Hepatocyte (in vitro differentiated cells): ENCODE results near the gene S1PR2. TPM values are rescaled to one million over a fixed set of nuclear protein-coding genes. Genes with fewer than 3 reads are reported as not detected.
A peak's percentile ranks its signal among the peaks of the same experiment; 100 is the strongest.

Experiments
- DNase-seq: peaks from one replicate; pipeline ENCODE4 v3.0.0-alpha.2; 2016; ENCODE audit warnings: low spot score
- H2AFZ ChIP-seq: fragments of 200-600 bp; sonication (generic); 2 replicates; pipeline ENCODE4 v1.6.0; 2016; ENCODE audit warnings: antibody characterized with exemption, mild to moderate bottlenecking
- H3K27ac ChIP-seq: fragments of 200-600 bp; sonication (generic); 2 replicates; pipeline ENCODE4 v1.5.1; 2016; ENCODE audit warnings: mild to moderate bottlenecking
- H3K27me3 ChIP-seq: fragments of 200-600 bp; sonication (generic); 2 replicates; pipeline ENCODE4 v1.6.1; 2016
- H3K36me3 ChIP-seq: fragments of 200-600 bp; sonication (generic); replicated peaks from 2 replicates; pipeline ENCODE4 v1.5.1; 2016; ENCODE audit warnings: low read depth; ENCODE audit not compliant: insufficient read depth
- H3K4me1 ChIP-seq: fragments of 200-600 bp; sonication (generic); 2 replicates; pipeline ENCODE4 v1.5.1; 2016; ENCODE audit warnings: mild to moderate bottlenecking, moderate library complexity; ENCODE audit not compliant: insufficient read depth
- H3K4me2 ChIP-seq: fragments of 200-600 bp; sonication (generic); 2 replicates; pipeline ENCODE4 v1.6.0; 2016
- H3K4me3 ChIP-seq: fragments of 200-600 bp; sonication (generic); 2 replicates; pipeline ENCODE4 v1.5.1; 2016; ENCODE audit warnings: mild to moderate bottlenecking
- H3K79me2 ChIP-seq: fragments of 200-600 bp; sonication (generic); 2 replicates; pipeline ENCODE4 v1.6.0; 2017; ENCODE audit warnings: mild to moderate bottlenecking
- H3K9me2 ChIP-seq: fragments of 200-600 bp; sonication (generic); replicated peaks from 2 replicates; pipeline ENCODE4 v1.6.0; 2017; ENCODE audit warnings: mild to moderate bottlenecking; ENCODE audit not compliant: insufficient read depth
- H3K9me3 ChIP-seq: fragments of 200-600 bp; sonication (generic); 2 replicates; pipeline ENCODE4 v1.5.1; 2016; ENCODE audit warnings: low read depth, mild to moderate bottlenecking
- H4K20me1 ChIP-seq: fragments of 200-600 bp; sonication (generic); 2 replicates; pipeline ENCODE4 v1.6.0; 2016; ENCODE audit warnings: mild to moderate bottlenecking; ENCODE audit not compliant: insufficient read depth, poor library complexity, severe bottlenecking
- CTCF ChIP-seq: fragments of 200-600 bp; sonication (generic); IDR thresholded peaks from 2 replicates; pipeline ENCODE4 v1.5.1; 2016; ENCODE audit warnings: antibody characterized with exemption, mild to moderate bottlenecking; ENCODE audit not compliant: poor library complexity
- EZH2 ChIP-seq: fragments of 200-600 bp; sonication (generic); IDR thresholded peaks from 2 replicates; pipeline ENCODE4 v1.6.1; 2016; ENCODE audit warnings: antibody characterized with exemption, mild to moderate bottlenecking, borderline replicate concordance
- EZH2phosphoT487 ChIP-seq: fragments of 200-600 bp; sonication (generic); IDR thresholded peaks from one replicate; pipeline ENCODE4 v1.6.1; 2018; ENCODE audit warnings: antibody characterized with exemption, mild to moderate bottlenecking, low read depth, moderate library complexity; ENCODE audit not compliant: unreplicated experiment, severe bottlenecking
- WGBS: methylation state at CpG from one replicate; pipeline ENCODE4 v1.1.6; 2016; ENCODE audit warnings: low lambda C conversion rate; ENCODE audit errors: missing lambda C conversion rate; 5-methylcytosine and 5-hydroxymethylcytosine counted together
- polyA plus RNA-seq: library from polyadenylated mRNA; unstranded; fragments of >200 nt; fragmentation: Nextera tagmentation; extraction: Ambion mirVana; gene quantifications from 2 replicates; pipeline ENCODE4 v1.2.1, GENCODE V29; 2016
- total RNA-seq: library from RNA; depleted of rRNA; stranded (reverse); fragments of >200 nt; gene quantifications from 2 replicates; pipeline ENCODE4 v1.2.3, GENCODE V29; 2014

Gene S1PR2
- total RNA-seq (14.9 and 16.1 TPM in 2 replicates), polyA plus RNA-seq (8.6 and 11.4 TPM in 2 replicates)

GRCh38 chr19:10230861-10231611 is at the start of gene S1PR2:
Gene S1PR2 (minus strand): TSS chr19:10231331. CDS start chr19:10224905, 6,426 bp downstream.
- Histone ChIP-seq H2AFZ (peak within 1 kb of the TSS; percentile 86), H3K9me3 (no peaks in the 10 kb centered on the region), H3K4me2 (peak within 1 kb of the TSS; percentile 86), H3K36me3 (no peaks in the 10 kb centered on the region), H3K27me3 (no peaks in the 10 kb centered on the region), H3K9me2 (no peaks in the 10 kb centered on the region), H3K79me2 (peaks cover 42% of the 10 kb centered on the region), H3K27ac (peak within 1 kb of the TSS; percentile 98), H3K4me1 (peaks cover 10% of the 10 kb centered on the region), H4K20me1 (no peaks in the 10 kb centered on the region), H3K4me3 (peak within 1 kb of the TSS; percentile 92)
- WGBS: under 1% methylated on average over 36 of the region's 73 CpGs
- DNase-seq: peak; percentile 94
- TF ChIP-seq EZH2phosphoT487: no peak
- no peak for TF ChIP-seq EZH2
- no peak for TF ChIP-seq CTCF

GRCh38 chr19:10279737-10280442 is 48.8 kb upstream of the S1PR2 start:
- no peaks in the 10 kb centered on the region for H3K79me2 ChIP-seq
- no peaks in the 10 kb centered on the region for H3K4me1 ChIP-seq
- no peak for TF ChIP-seq EZH2phosphoT487
- TF ChIP-seq EZH2: no peak
- no peak for TF ChIP-seq CTCF
- H3K36me3 ChIP-seq: no peaks in the 10 kb centered on the region
- H3K27ac ChIP-seq: no peak overlapping the region
- H3K4me3 ChIP-seq: no peak overlapping the region
- no peak overlapping the region for H3K4me2 ChIP-seq
- H3K27me3 ChIP-seq: no peaks in the 10 kb centered on the region
- H4K20me1 ChIP-seq: no peaks in the 10 kb centered on the region
- DNase-seq: no peak
- H3K9me2 ChIP-seq: no peaks in the 10 kb centered on the region
- WGBS: 88% methylated on average over 5 of the region's 5 CpGs
- H2AFZ ChIP-seq: no peak overlapping the region
- H3K9me3 ChIP-seq: no peaks in the 10 kb centered on the region

GRCh38 chr19:10278935-10279334 is 47.8 kb upstream of the S1PR2 start:
- H3K9me2 ChIP-seq: no peaks in the 10 kb centered on the region
- H2AFZ ChIP-seq: no peak overlapping the region
- WGBS: 86% methylated on average over 1 of the region's 1 CpG
- no peaks in the 10 kb centered on the region for H4K20me1 ChIP-seq
- H3K27me3 ChIP-seq: no peaks in the 10 kb centered on the region
- no peak overlapping the region for H3K4me3 ChIP-seq
- H3K36me3 ChIP-seq: no peaks in the 10 kb centered on the region
- no peak overlapping the region for H3K4me2 ChIP-seq
- no peak overlapping the region for H3K27ac ChIP-seq
- no peaks in the 10 kb centered on the region for H3K4me1 ChIP-seq
- no peak for DNase-seq
- H3K9me3 ChIP-seq: no peaks in the 10 kb centered on the region
- TF ChIP-seq CTCF (no peak), EZH2 (no peak), EZH2phosphoT487 (no peak)
- no peaks in the 10 kb centered on the region for H3K79me2 ChIP-seq
